HEK293T (cell line): ENCODE data around the gene RARG.

Experiments
- ARNT ChIP-seq: fragments of 450-650 bp; IDR thresholded peaks from 2 replicates; pipeline ENCODE4 v1.6.1; 2017; ENCODE audit warnings: mild to moderate bottlenecking
- BHLHE40 ChIP-seq: fragments of 450-650 bp; IDR thresholded peaks from 2 replicates; pipeline ENCODE4 v1.6.1; 2016; ENCODE audit warnings: mild to moderate bottlenecking, moderate library complexity, borderline replicate concordance
- ELF4 ChIP-seq: fragments of 450-650 bp; IDR thresholded peaks from 2 replicates; pipeline ENCODE4 v1.6.1; 2017; ENCODE audit warnings: antibody characterized with exemption
- FOXA1 ChIP-seq: fragments of 450-650 bp; IDR thresholded peaks from 2 replicates; pipeline ENCODE4 v1.6.1; 2016; ENCODE audit warnings: mild to moderate bottlenecking
- FOXK2 ChIP-seq: fragments of 450-650 bp; IDR thresholded peaks from 2 replicates; pipeline ENCODE4 v1.6.1; 2016; ENCODE audit warnings: mild to moderate bottlenecking
- FOXM1 ChIP-seq: fragments of 450-650 bp; IDR thresholded peaks from 2 replicates; pipeline ENCODE4 v1.6.1; 2017; ENCODE audit warnings: mild to moderate bottlenecking, borderline replicate concordance
- HDGF ChIP-seq: fragments of 450-650 bp; IDR thresholded peaks from 2 replicates; pipeline ENCODE4 v1.6.1; 2017; ENCODE audit warnings: antibody characterized with exemption, borderline replicate concordance
- L3MBTL2 ChIP-seq: fragments of 450-650 bp; conservative IDR thresholded peaks from 2 replicates; pipeline ENCODE4 v1.6.1; 2016; ENCODE audit warnings: mild to moderate bottlenecking
- LEF1 ChIP-seq: fragments of 450-650 bp; IDR thresholded peaks from 2 replicates; pipeline ENCODE4 v1.6.1; 2017; ENCODE audit warnings: mild to moderate bottlenecking, borderline replicate concordance
- NFRKB ChIP-seq: fragments of 450-650 bp; IDR thresholded peaks from 2 replicates; pipeline ENCODE4 v1.6.1; 2016; ENCODE audit warnings: mild to moderate bottlenecking, moderate library complexity
- SP1 ChIP-seq: fragments of 450-650 bp; IDR thresholded peaks from 2 replicates; pipeline ENCODE4 v1.6.1; 2017
- SUZ12 ChIP-seq: fragments of 450-650 bp; IDR thresholded peaks from 2 replicates; pipeline ENCODE4 v1.6.1; 2016; ENCODE audit warnings: mild to moderate bottlenecking
- TARDBP ChIP-seq: fragments of 450-650 bp; IDR thresholded peaks from 2 replicates; pipeline ENCODE4 v1.6.1; 2016
- TF ChIP-seq, protein P1 (sequence below): fragments of 450-650 bp; IDR thresholded peaks from 2 replicates; pipeline ENCODE4 v1.6.1; 2016

DNA sequence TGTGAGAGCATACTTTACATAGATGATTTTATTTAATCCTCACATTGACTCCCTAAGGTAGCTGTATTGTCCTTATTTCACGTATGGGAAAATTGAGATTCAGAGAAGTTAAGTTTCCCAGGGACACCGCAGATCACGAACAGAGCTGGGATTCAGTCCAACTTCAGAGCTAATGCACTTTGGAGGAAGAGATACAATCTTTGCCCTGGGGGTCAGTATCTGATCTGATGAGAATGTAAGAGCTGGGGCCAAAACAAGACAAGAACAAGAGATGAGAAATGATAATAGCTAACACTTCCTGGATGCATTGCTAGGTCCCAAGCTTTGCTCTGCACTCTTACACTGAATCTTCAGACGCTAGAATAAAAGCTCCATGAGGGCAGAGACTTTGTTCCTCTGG lies 45.3 kb downstream of the RARG start:
- TF ChIP-seq TARDBP: no peak
- TF ChIP-seq NFRKB: no peak
- TF ChIP-seq SUZ12: no peak
- no peak for TF ChIP-seq LEF1
- no peak for TF ChIP-seq HDGF
- TF ChIP-seq BHLHE40: no peak
- no peak for TF ChIP-seq ARNT
- TF ChIP-seq FOXM1: no peak
- no peak for TF ChIP-seq FOXK2
- TF ChIP-seq L3MBTL2: no peak
- TF ChIP-seq, protein P1, sequence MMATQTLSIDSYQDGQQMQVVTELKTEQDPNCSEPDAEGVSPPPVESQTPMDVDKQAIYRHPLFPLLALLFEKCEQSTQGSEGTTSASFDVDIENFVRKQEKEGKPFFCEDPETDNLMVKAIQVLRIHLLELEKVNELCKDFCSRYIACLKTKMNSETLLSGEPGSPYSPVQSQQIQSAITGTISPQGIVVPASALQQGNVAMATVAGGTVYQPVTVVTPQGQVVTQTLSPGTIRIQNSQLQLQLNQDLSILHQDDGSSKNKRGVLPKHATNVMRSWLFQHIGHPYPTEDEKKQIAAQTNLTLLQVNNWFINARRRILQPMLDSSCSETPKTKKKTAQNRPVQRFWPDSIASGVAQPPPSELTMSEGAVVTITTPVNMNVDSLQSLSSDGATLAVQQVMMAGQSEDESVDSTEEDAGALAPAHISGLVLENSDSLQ: no peak
- no peak for TF ChIP-seq SP1
- no peak for TF ChIP-seq FOXA1
- no peak for TF ChIP-seq ELF4
